Measurements from ENCODE around the gene WFIKKN2.

DNA sequence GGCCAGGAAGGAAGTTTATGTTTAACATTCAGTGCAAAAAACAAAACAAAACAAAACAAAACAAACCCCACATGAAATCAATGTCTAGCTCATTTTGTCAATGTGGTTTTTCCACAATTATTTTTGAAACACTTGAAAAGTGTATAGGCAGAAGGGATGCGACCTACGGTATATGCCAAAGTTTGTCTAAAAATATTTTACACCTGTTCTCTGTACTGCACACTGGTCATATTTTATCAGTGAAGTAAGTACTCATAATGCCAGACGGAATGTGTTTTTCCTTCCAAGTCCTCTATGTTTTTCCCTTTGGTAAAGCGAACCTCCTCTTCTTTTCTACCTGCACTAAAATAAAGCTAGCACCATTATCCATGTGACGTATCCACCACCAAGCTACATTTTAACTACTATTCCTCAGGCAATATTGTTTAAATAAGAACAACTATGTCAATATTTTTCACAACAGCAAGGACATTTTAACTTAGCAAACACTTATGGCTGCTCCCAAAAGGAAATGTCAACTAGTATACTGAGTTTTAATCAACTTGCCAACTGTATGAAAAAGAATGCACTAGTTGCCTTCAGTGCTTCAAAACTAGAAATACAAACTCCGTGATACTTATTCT, 20.4 kb downstream of the WFIKKN2 start:
- TF ChIP-seq, protein P1, sequence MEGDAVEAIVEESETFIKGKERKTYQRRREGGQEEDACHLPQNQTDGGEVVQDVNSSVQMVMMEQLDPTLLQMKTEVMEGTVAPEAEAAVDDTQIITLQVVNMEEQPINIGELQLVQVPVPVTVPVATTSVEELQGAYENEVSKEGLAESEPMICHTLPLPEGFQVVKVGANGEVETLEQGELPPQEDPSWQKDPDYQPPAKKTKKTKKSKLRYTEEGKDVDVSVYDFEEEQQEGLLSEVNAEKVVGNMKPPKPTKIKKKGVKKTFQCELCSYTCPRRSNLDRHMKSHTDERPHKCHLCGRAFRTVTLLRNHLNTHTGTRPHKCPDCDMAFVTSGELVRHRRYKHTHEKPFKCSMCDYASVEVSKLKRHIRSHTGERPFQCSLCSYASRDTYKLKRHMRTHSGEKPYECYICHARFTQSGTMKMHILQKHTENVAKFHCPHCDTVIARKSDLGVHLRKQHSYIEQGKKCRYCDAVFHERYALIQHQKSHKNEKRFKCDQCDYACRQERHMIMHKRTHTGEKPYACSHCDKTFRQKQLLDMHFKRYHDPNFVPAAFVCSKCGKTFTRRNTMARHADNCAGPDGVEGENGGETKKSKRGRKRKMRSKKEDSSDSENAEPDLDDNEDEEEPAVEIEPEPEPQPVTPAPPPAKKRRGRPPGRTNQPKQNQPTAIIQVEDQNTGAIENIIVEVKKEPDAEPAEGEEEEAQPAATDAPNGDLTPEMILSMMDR (conservative IDR thresholded peaks at IDR 0.05 in 1 of 2, IDR thresholded peaks at IDR 0.05 in 1 of 2; ENCODE audit: low read depth in 1 of 2, low read length in 2 of 2) = no peak
- TF ChIP-seq EZH2 (IDR thresholded peaks at IDR 0.05; ENCODE audit: low read length, missing control alignments) = no peak
